HepG2 (cell line): ENCODE measurements around the gene LRRN4CL. TPM values are rescaled to one million over a fixed set of nuclear protein-coding genes. Genes with fewer than 3 reads are reported as not detected.
A peak's percentile ranks its signal among the peaks of the same experiment; 100 is the strongest.

Experiments
- CBFB ChIP-seq: sonication (generic); formaldehyde crosslinking; IDR thresholded peaks from 2 replicates; pipeline ENCODE4 v1.4.0; 2020; ENCODE audit warnings: missing genetic modification reagents
- DNMT1 ChIP-seq: sonication (generic); formaldehyde crosslinking; IDR thresholded peaks from 2 replicates; pipeline ENCODE4 v1.5.1; 2020; ENCODE audit warnings: mild to moderate bottlenecking, missing genetic modification reagents
- HDAC2 ChIP-seq: sonication (generic); formaldehyde crosslinking; IDR thresholded peaks from 2 replicates; pipeline ENCODE4 v1.4.0; 2020; ENCODE audit warnings: missing genetic modification reagents
- HOXD1 ChIP-seq: sonication (generic); formaldehyde crosslinking; IDR thresholded peaks from 2 replicates; pipeline ENCODE4 v1.5.0; 2020; ENCODE audit warnings: missing genetic modification reagents
- NR2F2 ChIP-seq: IDR thresholded peaks from 2 replicates; pipeline ENCODE4 v1.6.1; 2012; ENCODE audit warnings: low read depth, inconsistent platforms, borderline replicate concordance
- POGZ ChIP-seq: sonication (generic); formaldehyde crosslinking; IDR thresholded peaks from 2 replicates; pipeline ENCODE4 v1.4.0; 2020; ENCODE audit warnings: mild to moderate bottlenecking, missing genetic modification reagents
- RBM22 ChIP-seq: fragments of 200-400 bp; formaldehyde crosslinking; optimal IDR thresholded peaks from 2 replicates; pipeline ENCODE3; 2017; ENCODE audit warnings: mild to moderate bottlenecking, low read length, moderate library complexity
- REPIN1 ChIP-seq: sonication (generic); formaldehyde crosslinking; IDR thresholded peaks from 2 replicates; pipeline ENCODE4 v1.8.0; 2022; ENCODE audit warnings: missing genetic modification reagents, low read depth, mild to moderate bottlenecking, borderline replicate concordance
- RFXAP ChIP-seq: sonication (generic); formaldehyde crosslinking; IDR thresholded peaks from 2 replicates; pipeline ENCODE4 v1.4.0; 2020; ENCODE audit warnings: missing genetic modification reagents, borderline replicate concordance
- RNF2 ChIP-seq: fragments of 450-650 bp; conservative IDR thresholded peaks from 2 replicates; pipeline ENCODE4 v1.6.1; 2016; ENCODE audit warnings: low read depth
- SSRP1 ChIP-seq: IDR thresholded peaks from 2 replicates; pipeline ENCODE4 v1.6.1; 2016; ENCODE audit warnings: control low read depth
- SUZ12 ChIP-seq: fragments of 150-350 bp; IDR thresholded peaks from 2 replicates; pipeline ENCODE4 v1.6.1; 2014; ENCODE audit warnings: low read depth, low read length
- THAP11 ChIP-seq: IDR thresholded peaks from 2 replicates; pipeline ENCODE4 v1.6.1; 2016; ENCODE audit warnings: missing biosample characterization, missing genetic modification reagents
- ZBTB1 ChIP-seq: sonication (generic); formaldehyde crosslinking; IDR thresholded peaks from 2 replicates; pipeline ENCODE4 v1.4.0; 2020; ENCODE audit warnings: missing genetic modification reagents, borderline replicate concordance
- ZC3H13 ChIP-seq: sonication (generic); formaldehyde crosslinking; IDR thresholded peaks from 2 replicates; pipeline ENCODE4 v1.8.1; 2023; ENCODE audit warnings: mild to moderate bottlenecking, missing genetic modification reagents, moderate library complexity
- ZNF180 ChIP-seq: sonication (generic); formaldehyde crosslinking; IDR thresholded peaks from 2 replicates; pipeline ENCODE4 v1.4.0; 2020; ENCODE audit warnings: low read depth, missing genetic modification reagents, borderline replicate concordance
- ZNF430 ChIP-seq: sonication (generic); formaldehyde crosslinking; IDR thresholded peaks from 2 replicates; pipeline ENCODE4 v1.9.0; 2021; ENCODE audit warnings: mild to moderate bottlenecking, missing genetic modification reagents
- ZNF446 ChIP-seq: sonication (generic); formaldehyde crosslinking; IDR thresholded peaks from 2 replicates; pipeline ENCODE4 v1.5.0; 2020; ENCODE audit warnings: mild to moderate bottlenecking, missing genetic modification reagents
- ZNF883 ChIP-seq: sonication (generic); formaldehyde crosslinking; IDR thresholded peaks from 2 replicates; pipeline ENCODE4 v1.5.1; 2020; ENCODE audit warnings: mild to moderate bottlenecking, missing genetic modification reagents; ENCODE audit errors: not compliant biosample characterization
- ZSCAN12 ChIP-seq: sonication (generic); formaldehyde crosslinking; IDR thresholded peaks from 2 replicates; pipeline ENCODE4 v1.9.0; 2021; ENCODE audit warnings: mild to moderate bottlenecking, missing genetic modification reagents
- polyA plus RNA-seq, 8 experiments: library from polyadenylated mRNA; depleted of rRNA in 3 of 8; stranded (reverse) in 7 of 8; unstranded in 1 of 8; fragments of >200 nt; fragmentation: Illumina TruSeq in 4 of 8; extraction: Trizol in 4 of 8; gene quantifications; 2 replicates each; pipeline versions ENCODE4 v1.2.1 to v1.2.3, GENCODE V29; 2011 to 2016; ENCODE audit warnings: low read depth in 4 of 8, missing spikeins in 1 of 8, mixed read lengths in 1 of 8; ENCODE audit not compliant: insufficient read depth in 1 of 8
- total RNA-seq, 5 experiments: library from RNA; depleted of rRNA; stranded (reverse); fragments of >200 nt; fragmentation: Illumina TruSeq; extraction: Trizol; gene quantifications; 2 replicates each; pipeline ENCODE4 v1.2.3, GENCODE V29; 2016; ENCODE audit warnings: low read depth in 1 of 5
- TF ChIP-seq, protein P1 (sequence below): sonication (generic); formaldehyde crosslinking; IDR thresholded peaks from 2 replicates; pipeline ENCODE4 v1.8.0; 2022; ENCODE audit warnings: mild to moderate bottlenecking, missing genetic modification reagents; ENCODE audit not compliant: insufficient replicate concordance
- TF ChIP-seq, protein P2 (sequence below): sonication (generic); formaldehyde crosslinking; IDR thresholded peaks from 2 replicates; pipeline ENCODE4 v1.4.0; 2020; ENCODE audit warnings: missing genetic modification reagents, mild to moderate bottlenecking, borderline replicate concordance
- TF ChIP-seq, protein P3 (sequence below): IDR thresholded peaks from 2 replicates; pipeline ENCODE4 v1.6.1; 2012; ENCODE audit warnings: inconsistent platforms
- TF ChIP-seq, protein P4 (sequence below): sonication (generic); formaldehyde crosslinking; IDR thresholded peaks from 2 replicates; pipeline ENCODE4 v1.4.0; 2020; ENCODE audit warnings: missing genetic modification reagents
- TF ChIP-seq, protein P5 (sequence below): sonication (generic); formaldehyde crosslinking; IDR thresholded peaks from 2 replicates; pipeline ENCODE4 v1.4.0; 2020; ENCODE audit warnings: low read depth, mild to moderate bottlenecking, missing genetic modification reagents

LRRN4CL gene
- total and polyA plus RNA-seq, 2 of the 13 experiments (the other 11 are each of a cell fraction or from before 2014, with no cell fraction given), result 0.11 TPM; not detected in 1

DNA sequence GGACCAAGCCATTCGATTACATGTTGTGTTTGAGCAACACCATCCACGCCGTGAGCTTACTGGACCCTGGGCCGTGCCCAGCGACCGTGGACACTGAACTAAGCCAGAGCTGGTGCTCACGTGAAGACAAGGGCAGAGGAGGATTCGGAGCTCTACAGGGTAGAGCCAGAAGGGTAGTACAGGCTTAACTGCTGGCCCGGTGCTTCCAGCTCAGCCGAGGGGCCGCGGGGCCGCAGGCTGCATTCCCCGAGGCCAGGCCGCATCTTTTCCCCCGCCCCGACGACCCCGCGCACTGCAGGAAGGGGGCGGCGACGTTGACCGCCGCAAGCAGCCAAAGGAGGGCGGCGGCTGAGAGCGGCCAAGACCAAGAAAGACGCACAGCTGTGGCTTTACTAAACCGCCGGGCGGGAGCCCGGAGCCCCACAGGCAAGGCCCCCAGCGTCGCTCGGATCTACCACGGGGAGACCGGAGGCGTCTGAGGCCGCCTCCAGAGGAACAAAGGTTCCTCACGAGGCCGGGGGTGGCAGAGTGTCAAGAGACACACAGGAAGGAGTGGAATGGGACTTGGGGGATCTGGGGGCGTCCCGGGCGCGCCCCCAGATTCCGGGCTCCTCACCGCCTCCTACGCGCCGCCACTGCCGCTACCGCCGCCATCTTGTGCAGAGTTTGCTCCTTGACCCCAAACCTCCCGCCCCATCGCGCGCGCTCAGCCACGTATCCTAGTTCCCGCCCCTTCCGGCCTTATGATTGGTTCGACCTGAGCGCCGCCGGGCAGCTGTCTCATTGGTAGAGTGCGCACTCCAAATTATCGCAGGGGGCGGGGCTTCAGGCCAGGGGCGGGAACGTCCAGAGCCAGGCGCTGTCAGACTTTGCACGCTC, 43.1 kb downstream of the LRRN4CL start, which contains the start of gene GANAB (continued):
- TF ChIP-seq, protein P1, sequence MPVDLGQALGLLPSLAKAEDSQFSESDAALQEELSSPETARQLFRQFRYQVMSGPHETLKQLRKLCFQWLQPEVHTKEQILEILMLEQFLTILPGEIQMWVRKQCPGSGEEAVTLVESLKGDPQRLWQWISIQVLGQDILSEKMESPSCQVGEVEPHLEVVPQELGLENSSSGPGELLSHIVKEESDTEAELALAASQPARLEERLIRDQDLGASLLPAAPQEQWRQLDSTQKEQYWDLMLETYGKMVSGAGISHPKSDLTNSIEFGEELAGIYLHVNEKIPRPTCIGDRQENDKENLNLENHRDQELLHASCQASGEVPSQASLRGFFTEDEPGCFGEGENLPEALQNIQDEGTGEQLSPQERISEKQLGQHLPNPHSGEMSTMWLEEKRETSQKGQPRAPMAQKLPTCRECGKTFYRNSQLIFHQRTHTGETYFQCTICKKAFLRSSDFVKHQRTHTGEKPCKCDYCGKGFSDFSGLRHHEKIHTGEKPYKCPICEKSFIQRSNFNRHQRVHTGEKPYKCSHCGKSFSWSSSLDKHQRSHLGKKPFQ (CRISPR knock-in tag), result no peak
- TF ChIP-seq ZNF446 (CRISPR knock-in tag) (no peak), DNMT1 (CRISPR knock-in tag) (no peak), CBFB (CRISPR knock-in tag) (no peak), THAP11 (CRISPR knock-in tag) (peak; percentile 80), RBM22 (peak; percentile 69), REPIN1 (CRISPR knock-in tag) (peak; percentile 38; the same call in 1 of the 2 replicates), RNF2 (no peak), ZNF430 (CRISPR knock-in tag) (peak; percentile 56; the same call in 1 of the 2 replicates), ZC3H13 (CRISPR knock-in tag) (peak; percentile 100), ZNF883 (CRISPR knock-in tag) (peak; percentile 5), RFXAP (CRISPR knock-in tag) (peak; percentile 46; the same call in 1 of the 2 replicates), SUZ12 (no peak), ZNF180 (no peak), HDAC2 (CRISPR knock-in tag) (0 out of 2 replicates have a peak, but pooled peaks have one; percentile 33), ZSCAN12 (peak; percentile 55; the same call in 1 of the 2 replicates), NR2F2 (peak; percentile 40; the same call in 1 of the 2 replicates), SSRP1 (CRISPR knock-in tag) (peak; percentile 22; the same call in 1 of the 2 replicates), ZBTB1 (no peak), POGZ (0 out of 2 replicates have a peak, but pooled peaks have one; percentile 30), HOXD1 (no peak)
- TF ChIP-seq, protein P2, sequence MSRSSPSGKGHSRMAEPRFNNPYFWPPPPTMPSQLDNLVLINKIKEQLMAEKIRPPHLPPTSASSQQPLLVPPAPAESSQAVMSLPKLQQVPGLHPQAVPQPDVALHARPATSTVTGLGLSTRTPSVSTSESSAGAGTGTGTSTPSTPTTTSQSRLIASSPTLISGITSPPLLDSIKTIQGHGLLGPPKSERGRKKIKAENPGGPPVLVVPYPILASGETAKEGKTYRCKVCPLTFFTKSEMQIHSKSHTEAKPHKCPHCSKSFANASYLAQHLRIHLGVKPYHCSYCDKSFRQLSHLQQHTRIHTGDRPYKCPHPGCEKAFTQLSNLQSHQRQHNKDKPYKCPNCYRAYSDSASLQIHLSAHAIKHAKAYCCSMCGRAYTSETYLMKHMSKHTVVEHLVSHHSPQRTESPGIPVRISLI (CRISPR knock-in tag), result no peak
- TF ChIP-seq, protein P3, sequence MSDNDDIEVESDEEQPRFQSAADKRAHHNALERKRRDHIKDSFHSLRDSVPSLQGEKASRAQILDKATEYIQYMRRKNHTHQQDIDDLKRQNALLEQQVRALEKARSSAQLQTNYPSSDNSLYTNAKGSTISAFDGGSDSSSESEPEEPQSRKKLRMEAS, result peak; percentile 42
- TF ChIP-seq, protein P4, sequence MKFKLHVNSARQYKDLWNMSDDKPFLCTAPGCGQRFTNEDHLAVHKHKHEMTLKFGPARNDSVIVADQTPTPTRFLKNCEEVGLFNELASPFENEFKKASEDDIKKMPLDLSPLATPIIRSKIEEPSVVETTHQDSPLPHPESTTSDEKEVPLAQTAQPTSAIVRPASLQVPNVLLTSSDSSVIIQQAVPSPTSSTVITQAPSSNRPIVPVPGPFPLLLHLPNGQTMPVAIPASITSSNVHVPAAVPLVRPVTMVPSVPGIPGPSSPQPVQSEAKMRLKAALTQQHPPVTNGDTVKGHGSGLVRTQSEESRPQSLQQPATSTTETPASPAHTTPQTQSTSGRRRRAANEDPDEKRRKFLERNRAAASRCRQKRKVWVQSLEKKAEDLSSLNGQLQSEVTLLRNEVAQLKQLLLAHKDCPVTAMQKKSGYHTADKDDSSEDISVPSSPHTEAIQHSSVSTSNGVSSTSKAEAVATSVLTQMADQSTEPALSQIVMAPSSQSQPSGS (CRISPR knock-in tag), result peak; percentile 19; the same call in 1 of the 2 replicates
- TF ChIP-seq, protein P5, sequence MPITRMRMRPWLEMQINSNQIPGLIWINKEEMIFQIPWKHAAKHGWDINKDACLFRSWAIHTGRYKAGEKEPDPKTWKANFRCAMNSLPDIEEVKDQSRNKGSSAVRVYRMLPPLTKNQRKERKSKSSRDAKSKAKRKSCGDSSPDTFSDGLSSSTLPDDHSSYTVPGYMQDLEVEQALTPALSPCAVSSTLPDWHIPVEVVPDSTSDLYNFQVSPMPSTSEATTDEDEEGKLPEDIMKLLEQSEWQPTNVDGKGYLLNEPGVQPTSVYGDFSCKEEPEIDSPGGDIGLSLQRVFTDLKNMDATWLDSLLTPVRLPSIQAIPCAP (CRISPR knock-in tag), result no peak
